ENCODE measurements around the gene OPN1MW2.
"Not testable (repeated sequence)": the region's sequence is repeated elsewhere in the genome, so short reads cannot be mapped to it uniquely, and the experiment has no call there.

OPN1MW2 gene

GRCh38 chrX:154269245-154269644, 49.7 kb downstream of the OPN1MW2 start:
- DNase-seq (ENCODE audit: low read depth), result not testable (repeated sequence)
